Large intestine (tissue), 3 donors: ENCODE measurements around the gene PAPSS1. TPM values are rescaled to one million over a fixed set of nuclear protein-coding genes. Genes with fewer than 3 reads are reported as not detected.
A peak's percentile ranks its signal among the peaks of the same experiment; 100 is the strongest.

ENCODE experiments used
- DNase-seq, 2 donors: peaks; one replicate each; pipeline versions ENCODE4 v3.0.0 to v3.0.0-alpha.2; 2013
- H3K27ac ChIP-seq: one replicate; pipeline ENCODE4 v1.5.1; 2013; ENCODE audit warnings: low read length
- H3K27me3 ChIP-seq: 2 replicates; pipeline ENCODE4 v1.6.1; 2013; ENCODE audit warnings: low read length; ENCODE audit not compliant: control insufficient read depth, insufficient read depth
- H3K36me3 ChIP-seq: 2 replicates; pipeline ENCODE4 v1.6.1; 2013; ENCODE audit warnings: low read length; ENCODE audit not compliant: control insufficient read depth, insufficient read depth
- H3K4me1 ChIP-seq: one replicate; pipeline ENCODE4 v1.6.1; 2013; ENCODE audit warnings: low read length; ENCODE audit not compliant: control insufficient read depth, insufficient read depth
- H3K4me3 ChIP-seq: one replicate; pipeline ENCODE4 v1.5.1; 2013; ENCODE audit warnings: low read length
- H3K9me3 ChIP-seq: one replicate; pipeline ENCODE4 v1.6.1; 2013; ENCODE audit warnings: mild to moderate bottlenecking, low read depth, low read length, moderate library complexity; ENCODE audit not compliant: control insufficient read depth
- WGBS: methylation state at CpG from one replicate; pipeline ENCODE4 v1.1.5; 2013; ENCODE audit warnings: low lambda C conversion rate; ENCODE audit not compliant: insufficient coverage; 5-methylcytosine and 5-hydroxymethylcytosine counted together
- polyA plus RNA-seq: library from polyadenylated mRNA; unstranded; fragments of 120-200 nt; gene quantifications from one replicate; pipeline ENCODE4 v1.2.1, GENCODE V29; 2013

Gene PAPSS1
- polyA plus RNA-seq, 1 donor: 50.7 TPM

- Histone ChIP-seq H3K27ac (no peak overlapping the region), H3K4me1 (peaks cover 10% of the 10 kb centered on the region), H3K9me3 (no peaks in the 10 kb centered on the region), H3K27me3 (no peaks in the 10 kb centered on the region), H3K36me3 (no peaks in the 10 kb centered on the region), H3K4me3 (no peak overlapping the region)
- DNase-seq: no peak
Observed at GRCh38 chr4:107744532-107744931, 24.5 kb upstream of the PAPSS1 start.

- Histone ChIP-seq H3K4me1 (peaks cover 10% of the 10 kb centered on the region), H3K9me3 (no peaks in the 10 kb centered on the region), H3K36me3 (no peaks in the 10 kb centered on the region), H3K4me3 (no peak overlapping the region), H3K27me3 (no peaks in the 10 kb centered on the region), H3K27ac (no peak overlapping the region)
- DNase-seq: no peak
- no CpG with 5 or more reads among the region's 1 CpG for WGBS
Observed at GRCh38 chr4:107743532-107743931, 23.5 kb upstream of the PAPSS1 start.

- H3K4me1 ChIP-seq: peaks cover 10% of the 10 kb centered on the region
- H3K9me3 ChIP-seq: no peaks in the 10 kb centered on the region
- no peak overlapping the region for H3K27ac ChIP-seq
- WGBS: no CpG with 5 or more reads among the region's 1 CpG
- no peak overlapping the region for H3K4me3 ChIP-seq
- no peaks in the 10 kb centered on the region for H3K36me3 ChIP-seq
- H3K27me3 ChIP-seq: no peaks in the 10 kb centered on the region
- no peak for DNase-seq
Observed at GRCh38 chr4:107742791-107743190, 22.8 kb upstream of the PAPSS1 start.

- WGBS: no CpG with 5 or more reads among the region's 1 CpG
- no peak for DNase-seq
- Histone ChIP-seq H3K9me3 (no peaks in the 10 kb centered on the region), H3K4me1 (peaks cover 10% of the 10 kb centered on the region), H3K27me3 (no peaks in the 10 kb centered on the region), H3K27ac (no peak overlapping the region), H3K36me3 (no peaks in the 10 kb centered on the region), H3K4me3 (no peak overlapping the region)
Observed at GRCh38 chr4:107742196-107742595, 22.2 kb upstream of the PAPSS1 start.

- Histone ChIP-seq H3K4me3 (no peak overlapping the region), H3K36me3 (no peaks in the 10 kb centered on the region), H3K9me3 (no peaks in the 10 kb centered on the region), H3K4me1 (peaks cover 10% of the 10 kb centered on the region), H3K27ac (no peak overlapping the region), H3K27me3 (no peaks in the 10 kb centered on the region)
- WGBS: no CpG with 5 or more reads among the region's 11 CpGs
- DNase-seq: peak in 1 of 2 donors; percentile 55
Observed at GRCh38 chr4:107740950-107741701, 21.1 kb upstream of the PAPSS1 start.

- no peak overlapping the region for H3K27ac ChIP-seq
- H3K4me3 ChIP-seq: no peak overlapping the region
- no peaks in the 10 kb centered on the region for H3K27me3 ChIP-seq
- no peak for DNase-seq
- no peaks in the 10 kb centered on the region for H3K36me3 ChIP-seq
- peaks cover 10% of the 10 kb centered on the region for H3K4me1 ChIP-seq
- no peaks in the 10 kb centered on the region for H3K9me3 ChIP-seq
- no CpG with 5 or more reads among the region's 3 CpGs for WGBS
Observed at GRCh38 chr4:107740381-107740780, 20.3 kb upstream of the PAPSS1 start.

- Histone ChIP-seq H3K27ac (no peak overlapping the region), H3K9me3 (no peaks in the 10 kb centered on the region), H3K4me1 (peaks cover 10% of the 10 kb centered on the region), H3K27me3 (no peaks in the 10 kb centered on the region), H3K4me3 (no peak overlapping the region), H3K36me3 (no peaks in the 10 kb centered on the region)
- DNase-seq: no peak
- 83% methylated on average over 2 of the region's 4 CpGs for WGBS
Observed at GRCh38 chr4:107737450-107737849, 17.4 kb upstream of the PAPSS1 start.

- Histone ChIP-seq H3K36me3 (no peaks in the 10 kb centered on the region), H3K27ac (no peak overlapping the region)
Observed at GRCh38 chr4:107736924-107737448, 17.0 kb upstream of the PAPSS1 start.

GRCh38 chr4:107736037-107736436, 16.0 kb upstream of the PAPSS1 start:
- Histone ChIP-seq H3K9me3 (no peaks in the 10 kb centered on the region), H3K36me3 (no peaks in the 10 kb centered on the region), H3K27me3 (no peaks in the 10 kb centered on the region), H3K4me1 (peaks cover 6% of the 10 kb centered on the region), H3K4me3 (no peak overlapping the region), H3K27ac (no peak overlapping the region)
- 86% methylated on average over 1 of the region's 3 CpGs for WGBS
- DNase-seq: no peak

More at GRCh38 chr4:107736924-107737448, 17.0 kb upstream of the PAPSS1 start:
- no peaks in the 10 kb centered on the region for H3K9me3 ChIP-seq
- H3K27me3 ChIP-seq: no peaks in the 10 kb centered on the region
- WGBS: no CpG with 5 or more reads among the region's 7 CpGs
- peaks cover 10% of the 10 kb centered on the region for H3K4me1 ChIP-seq
- H3K4me3 ChIP-seq: no peak overlapping the region
- peak in 1 of 2 donors; percentile 23 for DNase-seq

GRCh38 chr4:107734120-107734519, 14.1 kb upstream of the PAPSS1 start:
- H3K36me3 ChIP-seq: no peaks in the 10 kb centered on the region
- no peak overlapping the region for H3K27ac ChIP-seq
- no peaks in the 10 kb centered on the region for H3K27me3 ChIP-seq
- WGBS: no CpG with 5 or more reads among the region's 3 CpGs
- no peaks in the 10 kb centered on the region for H3K9me3 ChIP-seq
- H3K4me3 ChIP-seq: no peak overlapping the region
- no peaks in the 10 kb centered on the region for H3K4me1 ChIP-seq
- DNase-seq: no peak

- WGBS: 53% methylated on average over 2 of the region's 7 CpGs
- DNase-seq: no peak
- H3K9me3 ChIP-seq: no peaks in the 10 kb centered on the region
- H3K27me3 ChIP-seq: no peaks in the 10 kb centered on the region
- H3K4me1 ChIP-seq: no peaks in the 10 kb centered on the region
- no peak overlapping the region for H3K4me3 ChIP-seq
- no peak overlapping the region for H3K27ac ChIP-seq
- no peaks in the 10 kb centered on the region for H3K36me3 ChIP-seq
Observed at GRCh38 chr4:107733431-107733925, 13.4 kb upstream of the PAPSS1 start.
